Endothelial cell of umbilical vein (primary cell): ENCODE results near the gene HIP1R. TPM values are rescaled to one million over a fixed set of nuclear protein-coding genes. Genes with fewer than 3 reads are reported as not detected.

Source experiments
- BruUV-seq: library from RNA; stranded (reverse); fragments of 400-500 nt; replicated peaks from 2 replicates; lab custom pipeline; 2021; lab: Mats Ljungman, UMichigan
- CTCF ChIA-PET: fragments of 300-600, 350-600 bp; sonication (Branson Sonifier 250); formaldehyde crosslinking; loops from one replicate; lab custom pipeline; 2021; ENCODE audit warnings: antibody characterized with exemption, inconsistent platforms; lab: Charles Lee
- POLR2A ChIA-PET: fragments of 300-600, 350-600 bp; sonication (Branson Sonifier 250); formaldehyde crosslinking; loops from one replicate; lab custom pipeline; 2021; ENCODE audit warnings: antibody characterized with exemption, inconsistent platforms; lab: Charles Lee
- DNase-seq: peaks from one replicate; pipeline ENCODE4 v3.0.0-alpha.2; 2011; ENCODE audit warnings: low read depth, low spot score
- FAIRE-seq: peaks from 2 replicates; lab custom pipeline; 2011; peaks lifted over from hg19 to GRCh38; lab: Jason Lieb, UNC
- H2AFZ ChIP-seq: 2 replicates; pipeline ENCODE4 v1.6.0; 2012; ENCODE audit warnings: low read depth, low read length, control low read depth, inconsistent platforms
- H3K27ac ChIP-seq: 2 replicates; pipeline ENCODE4 v1.5.1; 2011; ENCODE audit warnings: low read depth, mild to moderate bottlenecking, control low read depth, low read length, moderate library complexity; ENCODE audit not compliant: insufficient read depth
- H3K27me3 ChIP-seq, 2 experiments: 2 replicates each; pipeline versions ENCODE4 v1.6.0 to v1.6.1; 2011; ENCODE audit warnings: low read length in 2 of 2, mixed read lengths in 1 of 2; ENCODE audit not compliant: control insufficient read depth in 2 of 2, insufficient read depth in 2 of 2
- H3K36me3 ChIP-seq, 2 experiments: 2 replicates in 1 of 2; 3 replicates in 1 of 2; pipeline ENCODE4 v1.5.1; 2011; ENCODE audit warnings: low read length in 2 of 2, mild to moderate bottlenecking in 1 of 2, moderate library complexity in 1 of 2; ENCODE audit not compliant: control insufficient read depth in 2 of 2, insufficient read depth in 2 of 2; ENCODE audit errors: extremely low read depth in 1 of 2
- H3K4me1 ChIP-seq: 3 replicates; pipeline ENCODE4 v1.5.1; 2011; ENCODE audit warnings: mild to moderate bottlenecking, low read length; ENCODE audit not compliant: control insufficient read depth, insufficient read depth; ENCODE audit errors: extremely low read depth
- H3K4me2 ChIP-seq: 2 replicates; pipeline ENCODE4 v1.6.1; 2011; ENCODE audit warnings: low read length, control low read depth, mixed read lengths; ENCODE audit not compliant: insufficient read depth
- H3K4me3 ChIP-seq, 3 experiments: fragments of 200-600 bp in 1 of 3; sonication (generic), shearing (Covaris generic) in 1 of 3; replicated peaks in 1 of 3; 2 replicates each; pipeline ENCODE4 v1.5.1; 2011 to 2016; ENCODE audit warnings: control low read depth in 3 of 3, low read length in 3 of 3, mild to moderate bottlenecking in 2 of 3, inconsistent platforms in 1 of 3, low read depth in 1 of 3, moderate library complexity in 1 of 3; ENCODE audit not compliant: insufficient read depth in 1 of 3
- H3K79me2 ChIP-seq: 2 replicates; pipeline ENCODE4 v1.6.0; 2012; ENCODE audit warnings: low read length, inconsistent platforms; ENCODE audit not compliant: control insufficient read depth, insufficient read depth
- H3K9ac ChIP-seq: replicated peaks from 2 replicates; pipeline ENCODE3; 2011; ENCODE audit warnings: low read length, control low read depth; ENCODE audit not compliant: insufficient read depth; ENCODE audit errors: extremely low read depth
- H3K9me1 ChIP-seq: replicated peaks from 3 replicates; pipeline ENCODE4 v1.6.0; 2011; ENCODE audit warnings: mild to moderate bottlenecking, low read length; ENCODE audit not compliant: control insufficient read depth, insufficient read depth; ENCODE audit errors: extremely low read depth
- H3K9me3 ChIP-seq: replicated peaks from 2 replicates; pipeline ENCODE4 v1.5.1; 2012; ENCODE audit warnings: low read length, inconsistent platforms; ENCODE audit not compliant: control insufficient read depth, insufficient read depth
- H4K20me1 ChIP-seq: replicated peaks from 2 replicates; pipeline ENCODE3; 2011; ENCODE audit warnings: mild to moderate bottlenecking, low read length; ENCODE audit not compliant: control insufficient read depth, insufficient read depth; ENCODE audit errors: extremely low read depth
- EZH2 ChIP-seq: IDR thresholded peaks from 2 replicates; pipeline ENCODE4 v1.6.1; 2012; ENCODE audit warnings: borderline replicate concordance, low read depth, mild to moderate bottlenecking, moderate library complexity, low read length, inconsistent platforms; ENCODE audit not compliant: severe bottlenecking
- FOS ChIP-seq: IDR thresholded peaks from 2 replicates; pipeline ENCODE4 v1.6.1; 2011; ENCODE audit warnings: mild to moderate bottlenecking, low read length, moderate library complexity, borderline replicate concordance; ENCODE audit not compliant: insufficient read depth
- GATA2 ChIP-seq: IDR thresholded peaks from 2 replicates; pipeline ENCODE4 v1.7.0; 2011; ENCODE audit warnings: low read depth, mild to moderate bottlenecking, moderate library complexity, mixed read lengths, low read length; ENCODE audit not compliant: insufficient read length, insufficient read depth
- JUN ChIP-seq: IDR thresholded peaks from 2 replicates; pipeline ENCODE4 v1.6.1; 2011; ENCODE audit warnings: borderline replicate concordance, low read depth; ENCODE audit not compliant: insufficient read length, insufficient read depth
- MYC ChIP-seq: IDR thresholded peaks from one replicate; pipeline ENCODE4 v1.6.1; 2011; ENCODE audit warnings: mild to moderate bottlenecking, low read depth, low read length
- POLR2A ChIP-seq: IDR thresholded peaks from 2 replicates; pipeline ENCODE4 v1.6.1; 2012; ENCODE audit warnings: low read depth, mild to moderate bottlenecking, control low read depth, low read length
- POLR2AphosphoS5 ChIP-seq: IDR thresholded peaks from 2 replicates; pipeline ENCODE4 v1.6.1; 2012; ENCODE audit warnings: low read depth, mild to moderate bottlenecking, control low read depth, low read length, moderate library complexity; ENCODE audit not compliant: insufficient read depth
- dilution Hi-C: fragments of 300-500 bp; cut with MboI; formaldehyde crosslinking; loops from one replicate; pipeline ENCODE4 v1.15.0; 2019; ENCODE audit warnings: low sequenced_read_pairs; ENCODE audit not compliant: extremely low pct_ligation_motif_present
- intact Hi-C: fragments of 100-400 bp; cut with micrococcal nuclease; formaldehyde crosslinking; loops from one replicate; pipeline ENCODE4 v1.10.0; 2022
- polyA plus RNA-seq, 4 experiments: library from polyadenylated mRNA; depleted of rRNA in 3 of 4; stranded (reverse) in 3 of 4; unstranded in 1 of 4; fragments of >200 nt; gene quantifications; 2 replicates each; pipeline versions ENCODE4 v1.2.1 to v1.2.3, GENCODE V29; 2011 to 2012; ENCODE audit warnings: missing spikeins in 1 of 4
- total RNA-seq: library from RNA; stranded (reverse); gene quantifications from 2 replicates; pipeline ENCODE4 v1.2.3, GENCODE V29; 2021
- TF ChIP-seq, protein P1 (sequence below), 2 donors: IDR thresholded peaks; 1 replicate in 1 of 2; 2 replicates in 1 of 2; pipeline ENCODE4 v1.5.1; 2011; ENCODE audit warnings: low read length in 2 of 2, mild to moderate bottlenecking in 2 of 2, moderate library complexity in 2 of 2, control low read depth in 1 of 2, inconsistent platforms in 1 of 2, low read depth in 1 of 2; ENCODE audit not compliant: insufficient read depth in 1 of 2; ENCODE audit errors: extremely low read depth in 1 of 2
- TF ChIP-seq, protein P2 (sequence below): IDR thresholded peaks from 2 replicates; pipeline ENCODE4 v1.6.1; 2011; ENCODE audit not compliant: insufficient read depth, insufficient read length

Gene HIP1R
- total and polyA plus RNA-seq, 2 donors (not counting 3 experiments of a cell fraction or from before 2014, with no cell fraction given): 111 to 122 TPM

DNA sequence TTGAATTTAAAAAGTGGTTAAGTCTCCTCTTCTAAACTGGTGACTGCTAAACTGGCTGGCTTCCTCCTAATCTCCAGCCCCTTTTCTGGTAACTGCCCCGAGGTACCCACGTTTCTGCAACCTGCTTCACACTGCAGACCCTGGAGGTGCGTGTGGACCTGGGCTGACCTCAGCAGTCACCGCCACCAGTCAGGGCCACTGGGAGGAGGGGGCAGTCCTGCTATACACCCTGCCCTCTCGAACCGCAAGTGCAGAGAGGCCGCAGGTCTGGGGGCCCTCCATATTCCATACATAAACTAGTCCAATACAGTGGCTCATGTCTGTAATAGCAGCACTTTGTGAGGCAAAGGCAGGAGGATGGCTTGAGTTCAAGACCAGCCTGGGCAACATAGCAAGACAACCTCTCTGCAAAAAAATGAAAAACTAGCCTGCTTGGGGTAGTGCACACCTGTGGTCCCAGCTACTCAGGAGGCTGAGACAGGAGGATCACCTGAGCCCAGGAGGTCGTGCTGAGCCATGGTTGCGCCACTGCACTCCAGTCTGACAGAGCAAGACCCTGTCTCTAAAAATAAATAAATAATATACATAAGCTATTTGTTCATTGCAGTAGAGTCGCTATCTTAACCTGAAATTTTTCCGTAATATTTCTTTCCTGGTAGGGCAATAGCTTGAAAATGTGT is 35.0 kb downstream of the HIP1R start:
- Histone ChIP-seq H3K9ac (peak overlapping the region; percentile 89), H3K36me3 (peaks cover 18 to 22% of the 10 kb centered on the region in 2 experiments), H3K27me3 (no peaks in the 10 kb centered on the region), H4K20me1 (no peaks in the 10 kb centered on the region), H3K4me2 (no peak overlapping the region), H3K9me3 (no peaks in the 10 kb centered on the region), H3K27ac (peak overlapping the region; percentile 92), H3K4me1 (peaks cover 32% of the 10 kb centered on the region), H3K4me3 (no peak overlapping the region), H3K9me1 (no peaks in the 10 kb centered on the region), H2AFZ (no peak overlapping the region), H3K79me2 (peaks cover 48% of the 10 kb centered on the region)
- ChIA-PET POLR2A (interaction anchor here (0.9 to 1.2 kb wide), 2 partner anchors 13 to 362 kb away, joined by 3 to 5 read pairs; partner anchors contain the start of genes MPHOSPH9 and MTRFR), CTCF (interaction anchor here (0.8 to 4.0 kb wide), 11 partner anchors 9 to 368 kb away, joined by 3 to 23 read pairs (median 7); no protein-coding TSS in a partner anchor)
- DNase-seq (no peak), FAIRE-seq (no peak)
- no peak for TF ChIP-seq FOS
- intact Hi-C loops (no loop called here), dilution Hi-C loops (no loop called here)
- BruUV-seq: no TSS peak

DNA sequence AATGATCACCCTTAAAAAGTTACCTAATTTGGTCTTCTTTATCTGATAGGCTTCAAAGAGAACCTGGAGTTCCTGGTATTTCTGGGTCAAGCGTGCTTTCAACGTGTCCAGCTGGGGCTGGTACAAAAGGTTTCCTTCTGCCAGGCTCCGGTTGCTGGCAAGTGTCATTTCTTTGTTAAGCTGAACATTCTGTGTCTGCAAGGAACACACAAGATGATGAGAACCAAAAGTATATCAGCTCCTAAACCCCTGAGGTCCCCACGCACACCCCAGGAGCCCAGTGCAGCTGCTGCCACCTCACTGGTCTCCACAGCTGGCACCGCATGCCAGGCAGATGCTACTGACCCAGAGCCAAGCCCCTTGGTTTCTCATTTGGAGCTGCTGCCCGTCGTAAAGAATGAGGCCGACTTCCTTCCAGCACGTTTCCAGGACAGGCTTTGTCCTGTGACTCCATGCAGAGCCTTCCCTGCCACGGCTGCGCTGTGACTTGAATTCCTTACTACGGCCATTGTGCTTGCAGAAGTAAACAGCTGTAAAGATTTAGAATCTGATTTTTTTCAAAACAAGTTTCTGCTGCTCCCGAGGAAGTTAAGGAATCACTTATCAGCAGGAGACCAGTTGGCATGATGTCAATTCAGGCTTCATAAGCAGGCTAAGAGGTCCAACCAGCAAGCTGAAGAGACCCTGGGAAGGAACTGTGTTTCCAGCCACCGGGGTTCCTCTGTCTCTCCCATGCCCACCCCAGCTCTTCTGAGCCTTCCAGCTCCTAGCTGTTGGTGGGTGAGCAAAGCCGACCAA is 35.8 kb downstream of the HIP1R start:
- ChIA-PET POLR2A (interaction anchor here (0.9 to 1.2 kb wide), 3 partner anchors 12 to 362 kb away, joined by 3 to 5 read pairs (median 3); partner anchors contain the start of genes MPHOSPH9 and MTRFR), CTCF (interaction anchor here (0.8 to 4.0 kb wide), 17 partner anchors 8 to 367 kb away, joined by 3 to 23 read pairs (median 5); partner anchors contain the start of gene VPS37B)
- Histone ChIP-seq H4K20me1 (no peaks in the 10 kb centered on the region), H3K4me2 (peak overlapping the region; percentile 84), H3K9me3 (no peaks in the 10 kb centered on the region), H3K9me1 (no peaks in the 10 kb centered on the region), H3K27me3 (no peaks in the 10 kb centered on the region), H3K4me1 (peaks cover 32% of the 10 kb centered on the region), H3K36me3 (peaks cover 18 to 20% of the 10 kb centered on the region in 2 experiments), H3K79me2 (peaks cover 56% of the 10 kb centered on the region), H3K9ac (peak overlapping the region; percentile 89), H2AFZ (no peak overlapping the region), H3K27ac (peak overlapping the region; percentile 92), H3K4me3 (peak overlapping the region in 2 of 3 experiments; percentile 25 to 60)
- no TSS peak for BruUV-seq
- DNase-seq (peak; percentile 87), FAIRE-seq (peak; percentile 98)
- TF ChIP-seq GATA2 (no peak), POLR2A (no peak), FOS (no peak), JUN (no peak), MYC (no peak), POLR2AphosphoS5 (no peak), EZH2 (no peak)
- TF ChIP-seq, protein P1, sequence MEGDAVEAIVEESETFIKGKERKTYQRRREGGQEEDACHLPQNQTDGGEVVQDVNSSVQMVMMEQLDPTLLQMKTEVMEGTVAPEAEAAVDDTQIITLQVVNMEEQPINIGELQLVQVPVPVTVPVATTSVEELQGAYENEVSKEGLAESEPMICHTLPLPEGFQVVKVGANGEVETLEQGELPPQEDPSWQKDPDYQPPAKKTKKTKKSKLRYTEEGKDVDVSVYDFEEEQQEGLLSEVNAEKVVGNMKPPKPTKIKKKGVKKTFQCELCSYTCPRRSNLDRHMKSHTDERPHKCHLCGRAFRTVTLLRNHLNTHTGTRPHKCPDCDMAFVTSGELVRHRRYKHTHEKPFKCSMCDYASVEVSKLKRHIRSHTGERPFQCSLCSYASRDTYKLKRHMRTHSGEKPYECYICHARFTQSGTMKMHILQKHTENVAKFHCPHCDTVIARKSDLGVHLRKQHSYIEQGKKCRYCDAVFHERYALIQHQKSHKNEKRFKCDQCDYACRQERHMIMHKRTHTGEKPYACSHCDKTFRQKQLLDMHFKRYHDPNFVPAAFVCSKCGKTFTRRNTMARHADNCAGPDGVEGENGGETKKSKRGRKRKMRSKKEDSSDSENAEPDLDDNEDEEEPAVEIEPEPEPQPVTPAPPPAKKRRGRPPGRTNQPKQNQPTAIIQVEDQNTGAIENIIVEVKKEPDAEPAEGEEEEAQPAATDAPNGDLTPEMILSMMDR (IDR thresholded peaks at IDR 0.05; ENCODE audit: extremely low read depth in 1 of 2, insufficient read depth in 1 of 2, low read depth in 1 of 2, low read length in 2 of 2): no peak
- TF ChIP-seq, protein P2, sequence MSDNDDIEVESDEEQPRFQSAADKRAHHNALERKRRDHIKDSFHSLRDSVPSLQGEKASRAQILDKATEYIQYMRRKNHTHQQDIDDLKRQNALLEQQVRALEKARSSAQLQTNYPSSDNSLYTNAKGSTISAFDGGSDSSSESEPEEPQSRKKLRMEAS: no peak
- dilution Hi-C loops: no loop called here
- intact Hi-C loops: loop anchor here (1.0 kb wide), 1 partner anchor 81 kb away; no protein-coding TSS in a partner anchor
